Sigmoid colon (tissue), 7 donors: ENCODE measurements around the gene MFSD2A. TPM values are rescaled to one million over a fixed set of nuclear protein-coding genes. Genes with fewer than 3 reads are reported as not detected.
"Not testable (repeated sequence)": the region's sequence is repeated elsewhere in the genome, so short reads cannot be mapped to it uniquely, and the experiment has no call there.

Source experiments
- DNase-seq: peaks from one replicate; pipeline ENCODE4 v3.0.0-alpha.2; 2019
- H3K27ac ChIP-seq, 4 donors: fragments of 200-600 bp; sonication (generic); one replicate each; pipeline ENCODE4 v1.5.1; 2016 to 2019; ENCODE audit warnings: mild to moderate bottlenecking in 1 of 4
- H3K27me3 ChIP-seq, 3 donors: fragments of 200-600 bp; sonication (generic); one replicate each; pipeline ENCODE4 v1.5.1; 2019; ENCODE audit warnings: mild to moderate bottlenecking in 1 of 3
- H3K36me3 ChIP-seq, 4 donors: fragments of 200-600 bp; sonication (generic); one replicate each; pipeline ENCODE4 v1.5.1; 2016 to 2019
- H3K4me1 ChIP-seq, 4 donors: fragments of 200-600 bp; sonication (generic); one replicate each; pipeline ENCODE4 v1.5.1; 2017 to 2019
- H3K4me3 ChIP-seq, 4 donors: fragments of 200-600 bp; sonication (generic); one replicate each; pipeline ENCODE4 v1.5.1; 2017 to 2019; ENCODE audit warnings: mild to moderate bottlenecking in 2 of 4, moderate library complexity in 1 of 4
- H3K9me3 ChIP-seq, 4 donors: fragments of 200-600 bp in 3 of 4; sonication (generic) in 3 of 4; one replicate each; pipeline versions ENCODE4 v1.5.1 to v1.6.1; 2013 to 2019
- CTCF ChIP-seq, 4 experiments: fragments of 450-650 bp in 3 of 4; fragments of 200-600 bp in 1 of 4; IDR thresholded peaks; one replicate each; pipeline ENCODE4 v1.5.1; 2016 to 2019; ENCODE audit warnings: antibody characterized with exemption in 4 of 4, mild to moderate bottlenecking in 3 of 4, moderate library complexity in 2 of 4
- EP300 ChIP-seq, 4 donors: sonication (generic); formaldehyde crosslinking; IDR thresholded peaks; one replicate each; pipeline ENCODE4 v1.6.1; 2017; ENCODE audit warnings: antibody characterized with exemption in 4 of 4
- POLR2A ChIP-seq, 2 donors: fragments of 450-650 bp; IDR thresholded peaks; one replicate each; pipeline ENCODE4 v1.6.1; 2016; ENCODE audit warnings: antibody characterized with exemption in 2 of 2, mild to moderate bottlenecking in 2 of 2, moderate library complexity in 2 of 2
- POLR2AphosphoS5 ChIP-seq, 4 donors: sonication (generic); formaldehyde crosslinking; IDR thresholded peaks; one replicate each; pipeline ENCODE4 v1.6.1; 2017; ENCODE audit warnings: antibody characterized with exemption in 4 of 4
- WGBS, 2 donors: extraction: QIAGEN DNeasy Blood & Tissue Kit; methylation state at CpG; one replicate each; pipeline ENCODE4 v1.1.7; 2013; 5-methylcytosine and 5-hydroxymethylcytosine counted together
- intact Hi-C: fragments of 100-400 bp; cut with DNase I; formaldehyde crosslinking; loops from one replicate; pipeline ENCODE4 v1.15.1; 2023
- polyA plus RNA-seq, 3 donors: library from polyadenylated mRNA; stranded (reverse); fragments of 200-250 nt; gene quantifications; one replicate each; pipeline ENCODE4 v1.2.3, GENCODE V29; 2013
- total RNA-seq, 4 donors: library from RNA; depleted of rRNA; stranded (reverse); fragments of >200 nt; gene quantifications; one replicate each; pipeline ENCODE4 v1.1.0, GENCODE V29; 2016
- donor health status: healthy with polysubstance abuse.
- donor health status: Bipolar disorder and iron deficiency.
- donor health status: healthy.

The MFSD2A gene
- 1 to 10 TPM; 1.3 to 8.1 (median 6.2) TPM for total RNA-seq
- 10 to 100 TPM in 1 of 3 donors, 1 to 10 TPM in 2; 2.1 to 26.5 (median 4.2) TPM for polyA plus RNA-seq

- DNase-seq = peak; percentile 95
- H3K9me3 ChIP-seq = no peaks in the 10 kb centered on the region
- no peaks in the 10 kb centered on the region for H3K27me3 ChIP-seq
- H3K4me1 ChIP-seq = peaks cover 0 to 43% (median 32%) of the 10 kb centered on the region in 4 donors
- H3K4me3 ChIP-seq = peak within 1 kb of the TSS; percentile 22 to 61 (median 50)
- no peaks in the 10 kb centered on the region for H3K36me3 ChIP-seq
- WGBS, 2 donors = 1% methylated on average over 62 of the region's 62 CpGs
- peak; percentile 43 to 79 (median 74) for TF ChIP-seq POLR2AphosphoS5 (IDR thresholded peaks at IDR 0.05)
- TF ChIP-seq POLR2A (IDR thresholded peaks at IDR 0.05) = no peak
- peak within 1 kb of the TSS; percentile 45 to 67 (median 58) for H3K27ac ChIP-seq
- intact Hi-C loops = no loop called here
Observed at GRCh38 chr1:39954870-39955546, at the start of gene MFSD2A. Gene MFSD2A (plus strand): TSS chr1:39955145. CDS start chr1:39955293, 148 bp downstream.

GRCh38 chr1:39905172-39905571 is 49.8 kb upstream of the MFSD2A start:
- Histone ChIP-seq H3K36me3 (no peaks in the 10 kb centered on the region), H3K9me3 (peaks cover 0 to 9% (median under 1%) of the 10 kb centered on the region in 4 donors), H3K4me1 (peaks cover 0 to 19% (median 19%) of the 10 kb centered on the region in 4 donors), H3K4me3 (no peak overlapping the region), H3K27ac (no peak overlapping the region), H3K27me3 (peaks cover 7 to 49% (median 28%) of the 10 kb centered on the region in 3 donors)
- no peak for DNase-seq
- intact Hi-C loops = loop anchor here (2.0 kb wide), 1 partner anchor 88 kb away; no protein-coding TSS in a partner anchor
- WGBS, 2 donors = 84 to 86% methylated on average over 4 of the region's 4 CpGs
- no peak for TF ChIP-seq EP300 (IDR thresholded peaks at IDR 0.05)
- no peak for TF ChIP-seq POLR2AphosphoS5 (IDR thresholded peaks at IDR 0.05)
- no peak for TF ChIP-seq POLR2A (IDR thresholded peaks at IDR 0.05)
- TF ChIP-seq CTCF (IDR thresholded peaks at IDR 0.05) = no peak

GRCh38 chr1:39907528-39908453 is 47.2 kb upstream of the MFSD2A start:
- intact Hi-C loops = no loop called here
- Histone ChIP-seq H3K36me3 (no peaks in the 10 kb centered on the region), H3K27me3 (peaks cover 0 to 25% (median 8%) of the 10 kb centered on the region in 3 donors), H3K27ac (no peak overlapping the region), H3K4me3 (no peak overlapping the region), H3K9me3 (peaks cover 0 to 9% (median under 1%) of the 10 kb centered on the region in 4 donors), H3K4me1 (no peaks in the 10 kb centered on the region)
- TF ChIP-seq POLR2AphosphoS5 (IDR thresholded peaks at IDR 0.05) (no peak), POLR2A (IDR thresholded peaks at IDR 0.05) (no peak), EP300 (IDR thresholded peaks at IDR 0.05) (no peak), CTCF (IDR thresholded peaks at IDR 0.05) (no peak)
- 64 to 83% methylated on average over 3 of the region's 3 CpGs for WGBS, 2 donors
- no peak for DNase-seq

- H3K4me1 ChIP-seq = no peaks in the 10 kb centered on the region
- peaks cover 0 to 9% (median under 1%) of the 10 kb centered on the region in 4 donors for H3K9me3 ChIP-seq
- intact Hi-C loops = no loop called here
- no peak overlapping the region for H3K27ac ChIP-seq
- 90 to 97% methylated on average over 2 of the region's 2 CpGs for whole genome bisulfite sequencing, 2 donors
- no peak for DNase-seq
- peaks cover 0 to 18% (median 1%) of the 10 kb centered on the region in 3 donors for H3K27me3 ChIP-seq
- H3K36me3 ChIP-seq = no peaks in the 10 kb centered on the region
- no peak for TF ChIP-seq CTCF (IDR thresholded peaks at IDR 0.05)
- TF ChIP-seq EP300 (IDR thresholded peaks at IDR 0.05) = no peak
- no peak for TF ChIP-seq POLR2AphosphoS5 (IDR thresholded peaks at IDR 0.05)
- TF ChIP-seq POLR2A (IDR thresholded peaks at IDR 0.05) = no peak
- no peak overlapping the region for H3K4me3 ChIP-seq
Observed at GRCh38 chr1:39908534-39908933, 46.4 kb upstream of the MFSD2A start.

GRCh38 chr1:39910263-39910662 is 44.7 kb upstream of the MFSD2A start:
- DNase-seq = no peak
- intact Hi-C loops = no loop called here
- 97% methylated on average over 3 of the region's 3 CpGs for WGBS, 2 donors
- peaks cover 0 to under 1% (median 0%) of the 10 kb centered on the region in 3 donors for H3K27me3 ChIP-seq
- H3K36me3 ChIP-seq = no peaks in the 10 kb centered on the region
- TF ChIP-seq EP300 (IDR thresholded peaks at IDR 0.05) (no peak), POLR2AphosphoS5 (IDR thresholded peaks at IDR 0.05) (no peak)
- H3K27ac ChIP-seq = no peak overlapping the region
- no peak overlapping the region for H3K4me3 ChIP-seq
- H3K9me3 ChIP-seq = peaks cover 0 to 9% (median under 1%) of the 10 kb centered on the region in 4 donors
- no peaks in the 10 kb centered on the region for H3K4me1 ChIP-seq

GRCh38 chr1:39913136-39913535 is 41.8 kb upstream of the MFSD2A start:
- H3K4me1 ChIP-seq, DNase-seq, H3K27ac ChIP-seq, H3K27me3 ChIP-seq, H3K4me3 ChIP-seq, intact Hi-C loops, H3K36me3 ChIP-seq, H3K9me3 ChIP-seq: not testable (repeated sequence)
- WGBS, 2 donors = 93 to 96% methylated on average over 30 of the region's 30 CpGs
